NCI-H2107 (cell line): Measurements from ENCODE around the gene SLC25A51.
"Not testable (repeated sequence)": the region's sequence is repeated elsewhere in the genome, so short reads cannot be mapped to it uniquely, and the experiment has no call there.

Source experiments
- DNase-seq: peaks from one replicate; lab custom pipeline; 2025; lab: John Stamatoyannopoulos, UW

SLC25A51 gene

DNA sequence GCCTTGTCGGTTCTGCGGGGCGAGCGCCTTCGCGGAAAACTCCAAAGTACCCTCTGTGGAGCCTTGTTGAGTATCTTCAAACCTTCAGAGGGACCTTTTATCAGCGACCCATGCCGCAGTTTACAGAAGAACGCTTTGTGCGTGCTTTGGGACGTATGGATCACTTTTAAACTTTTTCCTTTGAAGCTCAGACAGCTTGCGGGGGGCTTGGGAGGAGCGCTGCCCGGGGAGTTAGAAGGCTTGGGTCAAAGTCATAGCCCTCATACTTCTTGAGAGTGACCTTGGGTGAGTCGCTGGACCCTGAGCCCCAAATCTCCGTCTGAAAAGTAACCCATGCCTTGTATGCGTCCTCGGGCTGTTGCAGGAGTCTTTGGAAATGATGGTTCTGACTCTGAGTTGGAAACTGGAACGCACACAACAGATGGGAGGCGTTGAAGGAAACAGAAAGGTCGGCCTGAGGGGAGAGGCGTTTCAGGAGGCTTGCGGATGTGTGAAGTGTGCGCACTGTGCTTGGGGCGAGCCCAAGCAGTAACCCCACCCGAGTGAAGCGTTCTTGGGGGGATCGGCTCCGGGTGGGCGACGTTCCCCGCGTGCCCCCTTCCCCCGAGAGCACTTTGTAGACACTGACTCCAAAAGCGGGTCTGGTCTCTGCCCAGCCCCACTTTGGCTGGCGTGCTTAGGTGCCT lies 661 bp upstream of the SLC25A51 start:
- no peak for DNase-seq

DNA sequence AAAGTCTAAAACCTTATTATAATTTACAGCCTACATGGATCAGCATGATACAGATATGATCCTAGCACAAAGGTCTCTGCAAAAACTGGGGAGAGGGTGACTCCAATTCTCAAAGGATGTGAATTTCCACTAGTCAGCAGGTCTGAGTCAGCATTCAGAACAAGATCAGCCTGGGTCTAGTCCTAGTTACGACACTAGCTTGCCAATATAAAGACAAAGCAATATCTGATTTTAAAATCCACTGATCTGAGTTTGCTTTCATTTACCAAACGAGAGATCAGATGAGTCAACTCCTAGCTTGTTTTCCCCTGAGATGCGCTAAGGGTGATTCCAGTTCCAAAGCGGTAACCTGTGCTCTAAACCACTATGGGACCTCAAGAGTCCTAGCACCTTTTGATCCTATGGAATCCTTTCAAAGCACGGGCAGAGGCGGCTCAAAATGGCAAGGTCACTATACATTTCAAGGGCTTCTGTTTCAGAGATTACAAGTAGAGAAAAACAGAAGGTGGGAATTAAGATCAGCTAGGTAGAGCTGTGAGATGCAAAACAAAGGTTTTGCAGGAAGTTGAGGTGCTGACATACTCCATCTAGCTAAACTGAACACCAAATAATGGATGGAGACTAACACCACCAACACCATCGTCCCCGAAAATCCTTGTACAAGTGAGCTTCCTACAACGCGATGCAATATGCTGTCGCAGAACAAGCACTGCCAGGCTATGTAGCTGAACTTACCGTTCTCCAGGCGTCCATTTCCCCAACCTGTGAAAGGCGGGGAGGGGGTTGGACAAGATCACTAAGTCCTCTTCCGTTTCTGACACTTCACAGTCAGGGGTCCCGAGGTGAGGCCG lies 906 bp downstream of the SLC25A51 start:
- DNase-seq = no peak

DNA sequence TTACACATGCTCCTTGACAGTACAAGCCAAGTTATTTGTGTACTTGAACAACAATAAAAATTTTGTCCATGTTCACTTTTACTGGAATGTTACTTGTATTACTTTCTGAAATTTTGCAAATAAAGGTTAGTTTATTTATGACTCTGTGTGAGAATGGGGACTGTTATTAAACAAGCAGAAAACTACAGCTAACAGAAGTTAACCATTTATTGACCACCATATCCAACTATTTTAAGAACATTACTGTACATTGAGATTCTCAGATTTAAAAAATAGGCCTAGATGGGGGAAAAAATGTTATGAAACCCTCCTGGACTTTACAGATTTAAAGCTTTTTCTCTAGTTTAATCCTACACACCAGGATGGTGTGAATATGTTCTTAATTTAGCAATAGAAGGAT lies 1.8 kb downstream of the SLC25A51 start:
- no peak for DNase-seq

DNA sequence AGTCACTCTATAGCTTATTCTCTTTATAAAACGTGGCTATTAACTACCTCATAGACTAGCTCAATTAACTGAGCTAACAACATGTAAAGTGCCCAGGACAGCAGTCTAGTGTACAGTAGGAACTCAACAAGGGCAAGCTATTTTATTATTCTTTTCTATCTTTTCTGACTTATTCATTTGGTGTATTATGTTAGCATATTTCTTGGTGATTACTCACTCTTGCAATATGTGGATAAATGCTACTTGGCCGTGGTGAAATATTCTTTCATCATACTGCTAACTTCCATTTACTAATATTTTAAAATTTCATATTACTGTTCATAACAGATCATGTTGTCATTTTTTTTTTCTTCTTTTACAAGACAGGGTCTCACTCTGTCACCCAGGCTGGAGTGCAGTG lies 4.9 kb downstream of the SLC25A51 start:
- no peak for DNase-seq

DNA sequence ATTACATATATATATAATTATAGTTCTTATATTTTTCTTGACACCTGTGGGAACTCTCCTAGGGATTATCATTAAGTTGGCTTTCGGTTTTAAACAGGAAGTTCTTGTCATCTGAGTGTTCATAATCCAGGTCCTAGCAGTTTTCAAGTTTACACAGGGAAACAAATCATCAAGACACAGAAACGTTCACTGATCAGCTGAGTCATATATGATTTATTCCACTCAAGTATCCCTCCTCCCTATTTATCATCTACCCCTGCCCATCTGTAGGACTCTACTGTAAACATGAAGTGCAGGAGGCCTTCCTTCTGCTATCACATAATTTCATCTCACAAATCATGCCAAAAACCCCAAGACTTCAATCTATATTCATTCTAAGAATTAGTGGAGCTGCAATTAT lies 6.3 kb downstream of the SLC25A51 start:
- DNase-seq = no peak

DNA sequence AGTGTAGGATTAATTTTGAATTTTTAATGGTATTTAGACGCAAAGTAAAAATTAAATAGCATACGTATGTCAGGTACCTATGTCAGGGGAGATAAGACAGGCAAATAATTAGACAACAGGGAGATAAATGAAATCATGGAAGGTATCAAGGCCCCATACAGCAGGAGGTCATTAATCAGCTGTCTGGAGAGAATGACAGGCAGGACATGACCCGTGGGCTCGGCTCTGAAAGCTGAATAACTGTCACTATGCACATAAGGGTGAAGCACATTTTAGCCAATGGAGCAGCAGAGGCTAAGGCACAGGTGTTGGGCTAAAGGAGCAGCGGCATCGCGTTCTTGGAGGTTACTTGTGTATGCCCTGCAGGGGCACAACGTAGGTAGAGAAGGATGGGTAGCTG lies 11.9 kb downstream of the SLC25A51 start:
- no peak for DNase-seq

DNA sequence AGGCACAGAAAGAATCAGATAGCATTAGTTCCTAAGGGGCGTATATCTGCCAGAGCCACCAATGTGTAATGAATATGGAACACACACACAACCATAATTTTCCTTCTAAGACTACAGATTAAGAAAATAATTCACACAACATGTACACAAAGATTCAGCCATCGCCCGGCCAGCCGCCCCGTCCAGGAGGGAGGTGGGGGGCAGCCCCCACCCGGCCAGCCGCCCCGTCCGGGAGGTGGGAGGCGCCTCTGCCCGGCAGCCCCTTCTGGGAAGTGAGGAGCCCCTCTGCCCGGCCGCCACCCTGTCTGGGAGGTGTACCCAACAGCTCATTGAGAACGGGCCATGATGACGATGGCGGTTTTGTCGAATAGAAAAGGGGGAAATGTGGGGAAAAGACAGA lies 12.9 kb downstream of the SLC25A51 start:
- DNase-seq = not testable (repeated sequence)

DNA sequence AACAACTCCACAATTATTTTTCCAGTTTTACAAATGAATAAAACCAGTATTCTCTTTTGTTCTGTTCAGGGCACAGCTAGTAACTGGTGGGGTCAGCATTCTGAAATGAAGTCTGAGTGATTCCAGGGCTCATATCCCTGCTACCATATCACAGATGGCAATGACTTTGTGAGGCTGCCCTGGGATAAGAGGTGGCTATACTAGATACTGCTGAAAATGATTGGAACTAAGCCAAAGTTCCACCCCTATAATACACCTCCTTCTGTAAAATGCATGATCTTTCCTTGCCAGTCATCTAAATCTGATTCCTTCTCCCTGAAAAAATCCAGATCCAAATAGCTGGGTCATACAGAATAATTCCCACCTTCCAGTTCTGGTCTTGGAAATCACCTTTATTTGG lies 14.4 kb downstream of the SLC25A51 start:
- DNase-seq = no peak

DNA sequence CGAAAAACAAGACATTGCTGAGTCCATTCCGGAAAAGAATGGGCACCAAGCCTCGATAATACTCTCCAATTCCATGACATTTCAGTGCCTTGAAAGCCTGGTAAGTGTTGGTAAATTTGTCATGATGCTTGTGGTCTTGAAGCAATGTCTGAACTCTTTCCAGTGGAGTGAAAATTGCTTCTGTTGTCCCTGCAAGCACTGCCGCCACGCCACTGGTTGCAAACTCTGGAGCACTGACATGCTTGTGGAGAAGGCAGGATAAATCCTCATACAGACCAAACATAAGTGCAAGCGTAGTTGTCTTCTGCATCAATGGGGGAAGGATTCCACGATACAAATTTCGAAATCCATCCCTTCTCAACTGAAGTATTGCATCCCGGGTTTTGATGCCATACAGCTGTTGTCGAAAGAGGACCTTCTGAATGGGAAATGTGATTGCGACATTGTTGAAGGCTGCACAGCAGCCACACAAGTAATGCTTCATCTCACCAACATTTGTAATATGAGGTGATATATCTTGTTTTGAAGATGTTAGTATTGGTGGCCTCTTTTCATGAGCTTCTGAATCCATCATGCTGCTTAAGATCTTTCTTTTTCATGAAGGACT lies 15.8 kb downstream of the SLC25A51 start:
- not testable (repeated sequence) for DNase-seq

DNA sequence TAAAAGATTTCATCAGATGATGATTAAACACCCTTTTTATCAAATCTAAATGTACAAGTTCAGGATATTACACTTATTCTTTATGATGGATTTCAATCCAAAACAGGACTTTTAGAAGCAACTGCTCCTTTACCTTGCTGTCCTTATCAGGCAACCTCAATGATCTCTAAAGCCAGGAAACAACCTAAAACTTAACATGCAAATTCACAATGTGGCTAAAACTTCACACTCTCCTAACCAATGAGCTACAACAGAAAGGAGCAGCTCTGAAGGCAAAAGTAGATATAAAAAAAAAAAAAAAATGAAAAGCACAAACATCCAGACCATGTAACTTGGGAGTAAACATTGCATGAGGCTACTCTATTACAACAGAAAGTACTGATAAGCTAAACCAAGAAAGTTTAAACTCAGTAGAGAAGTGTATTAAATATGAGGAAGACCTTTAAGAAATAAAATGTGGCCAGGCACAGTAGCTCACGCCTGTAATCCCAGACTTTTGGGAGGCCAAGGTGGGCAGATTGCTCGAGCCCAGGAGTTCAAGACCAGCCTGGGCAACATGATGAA lies 22.9 kb downstream of the SLC25A51 start:
- DNase-seq = no peak

DNA sequence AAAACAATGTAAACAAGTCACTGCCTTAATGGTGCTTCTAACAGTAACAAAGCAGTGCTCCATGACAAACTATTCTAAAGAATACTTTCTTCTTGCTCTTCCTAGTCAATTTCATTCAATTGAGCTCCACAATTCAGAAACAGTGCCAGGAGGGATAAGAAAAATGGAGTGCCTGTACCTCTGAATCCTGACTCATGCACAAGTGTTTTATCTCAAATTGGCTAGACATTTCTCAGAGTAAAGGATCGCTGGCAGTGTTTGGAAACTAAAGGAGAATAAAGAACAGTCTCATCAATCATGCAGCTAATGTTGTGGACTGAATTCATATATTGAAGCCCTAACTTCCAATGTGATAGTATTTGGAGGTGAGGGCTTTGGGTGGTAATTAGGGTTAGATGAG lies 27.6 kb downstream of the SLC25A51 start:
- no peak for DNase-seq

DNA sequence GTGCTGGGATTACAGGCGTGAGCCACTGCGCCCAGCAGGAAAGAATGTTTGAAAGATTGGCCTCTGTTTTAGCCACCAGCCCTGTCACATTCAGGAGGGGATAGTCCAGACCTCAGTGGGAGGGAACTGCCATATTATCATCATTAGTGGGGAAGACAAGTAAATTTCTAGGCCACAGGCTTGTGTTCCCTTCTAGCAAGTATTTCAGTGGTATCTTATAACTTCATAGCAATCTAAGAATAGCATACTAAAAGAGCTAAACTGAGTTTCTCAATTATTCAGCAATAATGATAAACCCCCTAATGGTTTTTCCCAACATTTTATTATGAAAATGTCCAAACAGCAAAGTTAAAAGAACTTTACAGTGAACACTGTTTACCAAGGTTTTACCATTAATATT lies 30.0 kb downstream of the SLC25A51 start:
- DNase-seq = no peak

DNA sequence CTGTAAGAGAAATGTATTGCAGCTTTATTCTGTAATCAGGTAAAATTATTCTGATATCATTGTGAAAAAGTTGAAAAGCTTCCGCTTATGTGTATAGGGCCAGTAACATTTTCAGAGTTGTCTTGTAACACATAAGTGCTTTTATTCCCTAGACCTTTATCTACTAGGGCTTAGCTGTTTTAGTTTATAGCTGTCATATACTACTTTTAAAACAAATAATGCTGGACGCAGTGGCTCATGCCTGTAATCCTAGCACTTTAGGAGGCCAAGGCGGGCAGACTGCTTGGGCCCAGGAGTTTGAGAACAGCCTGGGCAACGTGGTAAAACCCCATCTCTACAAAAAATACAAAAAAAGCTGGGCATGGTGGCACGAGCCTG lies 33.1 kb downstream of the SLC25A51 start:
- no peak for DNase-seq

DNA sequence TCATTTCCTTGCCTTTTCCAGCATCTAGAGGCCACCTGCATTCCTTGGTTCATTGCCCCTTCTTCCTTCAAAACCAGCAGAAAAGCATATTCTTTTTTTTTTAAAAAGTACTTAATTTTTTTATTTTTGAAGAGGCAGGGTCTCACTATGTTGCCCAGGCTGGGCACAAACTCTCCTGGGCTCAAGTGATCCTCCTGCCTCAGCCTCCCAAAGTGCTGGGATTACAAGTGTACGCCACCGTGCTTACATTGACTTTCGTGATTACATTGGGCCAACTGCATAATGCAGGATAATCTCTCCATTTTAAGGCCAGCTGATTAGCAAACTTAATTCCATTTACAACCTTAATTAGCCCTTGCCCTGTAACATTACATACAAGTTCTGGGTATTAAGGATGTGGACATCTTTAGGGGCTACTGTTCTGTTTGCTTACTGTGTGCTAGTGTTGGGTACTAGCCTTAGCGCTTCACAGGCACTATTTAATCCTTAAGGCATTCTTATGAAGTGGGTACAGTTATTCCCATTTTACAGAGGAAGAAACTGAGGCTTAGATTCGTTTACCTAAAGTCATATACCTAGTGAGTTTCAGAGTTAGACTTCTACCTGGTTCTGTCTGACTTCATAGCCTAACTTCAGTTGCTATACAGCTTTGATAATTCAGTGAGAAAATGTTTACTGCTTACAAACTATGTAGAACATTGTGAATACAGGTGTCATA lies 33.7 kb downstream of the SLC25A51 start:
- no peak for DNase-seq

DNA sequence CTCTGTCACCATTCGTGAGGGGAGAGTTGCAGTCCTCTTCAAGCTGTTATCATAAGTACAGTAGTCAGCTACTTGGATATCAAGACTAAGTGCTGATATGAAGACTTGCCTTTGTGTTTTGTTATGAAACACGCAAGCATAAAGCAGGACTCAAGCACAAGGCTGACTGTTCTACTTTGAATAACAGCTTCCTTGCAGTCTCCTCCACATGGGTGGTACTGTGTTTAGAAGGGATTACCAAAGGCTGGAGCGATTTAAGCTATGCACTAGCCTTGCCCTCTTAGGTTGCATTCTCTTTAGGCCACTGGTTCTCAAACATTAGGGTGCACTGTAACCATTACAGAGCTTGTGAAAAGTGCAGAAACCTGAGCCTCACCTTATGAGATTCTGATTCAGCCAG lies 41.4 kb downstream of the SLC25A51 start:
- no peak for DNase-seq

DNA sequence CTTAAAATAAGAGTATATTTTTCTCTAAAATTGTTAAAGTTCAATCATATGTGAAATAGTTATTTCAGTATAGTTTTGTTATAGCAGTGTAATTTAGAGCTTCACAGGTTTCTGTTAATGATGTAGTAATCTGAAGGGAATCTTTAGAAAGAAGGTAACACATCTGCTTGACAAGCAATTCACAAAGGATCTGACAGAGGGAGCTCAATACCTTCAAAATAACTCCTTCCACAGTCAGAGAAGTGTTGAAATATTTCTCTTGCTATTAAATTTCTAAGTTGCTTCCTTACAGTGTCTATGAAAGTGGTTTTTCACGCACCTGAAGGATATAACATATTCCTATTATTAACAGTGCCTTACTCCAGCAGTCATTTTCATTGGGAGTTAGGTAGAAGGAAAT lies 44.9 kb downstream of the SLC25A51 start:
- no peak for DNase-seq

DNA sequence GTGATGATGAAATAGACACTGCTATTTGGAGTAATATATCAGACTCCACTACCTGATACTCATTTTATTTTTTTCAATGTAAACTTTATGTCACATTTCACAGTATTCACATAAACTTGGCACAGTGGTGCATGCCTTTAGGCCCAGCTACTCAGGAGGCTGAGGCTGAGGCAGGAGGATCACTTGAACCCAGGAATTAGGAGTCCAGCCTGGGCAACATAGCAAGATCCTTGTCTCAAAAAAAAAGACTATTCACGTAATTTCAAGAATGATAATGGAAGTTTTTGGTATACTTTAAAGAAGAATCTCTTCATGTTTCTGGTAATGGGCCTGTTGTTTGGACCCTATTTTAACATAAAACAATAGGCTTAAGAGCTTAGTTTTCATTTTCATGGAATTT lies 47.4 kb downstream of the SLC25A51 start:
- no peak for DNase-seq

DNA sequence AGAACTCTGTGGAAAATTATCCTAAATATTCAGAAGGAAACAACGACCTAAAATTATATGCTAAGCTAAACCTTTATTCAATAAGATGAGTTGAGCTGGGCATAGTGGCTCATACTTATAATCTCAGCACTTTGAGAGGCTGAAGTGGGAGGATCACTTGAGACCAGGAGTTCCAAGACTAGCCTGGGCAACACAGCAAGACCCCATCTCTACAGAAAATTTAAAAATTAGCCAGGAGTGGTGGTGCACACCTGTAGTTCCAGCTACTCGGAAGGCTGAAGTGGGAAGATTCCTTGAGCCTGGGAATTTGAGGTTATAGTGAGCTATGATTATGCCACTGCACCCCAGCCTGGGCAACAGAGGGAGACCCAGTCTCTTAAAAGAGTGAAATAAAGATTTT lies 51.7 kb downstream of the SLC25A51 start:
- DNase-seq = no peak

DNA sequence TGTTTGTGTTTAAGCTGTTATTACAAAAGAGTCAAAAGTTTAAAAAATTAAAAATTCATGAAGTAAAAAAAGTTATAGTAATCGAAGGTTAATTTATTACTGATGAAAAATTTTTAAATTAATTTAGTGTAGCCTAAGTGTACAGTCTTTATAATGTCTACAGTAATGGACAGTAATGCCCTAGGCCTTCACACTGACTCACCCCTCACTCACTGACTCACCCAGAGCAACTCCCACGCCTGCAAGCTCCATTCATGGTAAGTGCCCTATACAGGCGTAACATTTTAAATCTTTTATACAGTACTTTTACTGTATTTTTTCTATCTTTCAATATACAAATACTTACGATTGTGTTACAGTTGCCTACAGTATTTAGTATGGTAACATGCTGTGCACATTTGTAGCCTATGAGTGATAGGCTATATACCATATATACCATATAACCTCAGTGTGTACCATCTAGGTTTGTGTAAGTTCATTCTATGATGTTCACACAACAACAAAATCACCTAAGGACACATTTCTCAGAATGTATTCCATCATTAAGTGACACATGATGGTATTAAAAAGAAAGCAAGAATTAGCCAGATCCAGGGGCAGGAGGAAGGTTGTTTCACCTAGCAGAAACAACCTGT lies 63.2 kb downstream of the SLC25A51 start:
- no peak for DNase-seq

DNA sequence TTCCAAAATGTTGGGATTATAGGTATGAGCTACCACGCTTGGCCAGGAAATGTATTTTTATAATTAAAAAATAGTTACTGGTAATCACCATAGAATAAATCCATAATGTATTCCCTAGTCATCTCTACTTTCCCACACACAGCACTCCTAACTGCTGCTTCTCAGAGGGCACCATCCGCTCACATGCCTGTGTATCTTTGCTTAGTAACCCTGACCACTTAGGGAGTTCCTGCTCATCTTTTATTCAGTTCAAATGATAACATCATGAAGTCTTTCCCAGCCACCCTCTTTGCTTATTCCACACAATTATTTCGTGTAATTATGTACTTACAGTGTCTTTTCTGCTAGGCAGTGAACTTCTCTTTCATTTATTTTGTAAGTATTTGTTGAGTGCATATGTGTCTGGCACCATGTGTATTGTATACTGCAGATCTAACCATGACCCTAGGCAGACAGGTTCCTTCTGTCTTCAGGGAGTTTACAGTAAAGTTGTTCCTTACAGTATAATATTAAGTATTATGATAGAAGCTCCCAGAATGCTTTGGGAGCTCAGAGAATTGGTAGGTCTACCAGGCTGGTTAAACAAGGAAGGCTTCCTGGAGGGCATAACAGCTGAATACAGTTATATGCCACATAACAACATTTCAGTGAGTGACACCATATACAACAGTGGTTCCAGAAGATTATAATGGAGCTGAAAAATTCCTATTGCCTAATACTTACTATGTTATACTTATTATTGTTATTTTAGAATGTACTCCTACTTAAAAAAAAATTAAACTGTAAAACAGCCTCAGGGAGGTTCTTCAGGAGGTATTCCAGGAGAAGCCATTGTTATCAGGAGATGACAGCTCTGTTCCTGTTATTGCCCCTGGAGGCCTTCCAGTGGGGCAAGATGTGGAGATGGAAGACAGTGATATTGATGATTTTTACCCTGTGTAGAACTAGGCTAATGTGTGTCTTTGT lies 64.1 kb downstream of the SLC25A51 start:
- DNase-seq = no peak
